Kidney tubule cell (primary cell): ENCODE measurements around the gene MCCC1.
"Not testable (repeated sequence)": the region's sequence is repeated elsewhere in the genome, so short reads cannot be mapped to it uniquely, and the experiment has no call there.

ENCODE experiments used
- DNase-seq: peaks from one replicate; pipeline ENCODE4 v3.0.0-alpha.2; 2018; ENCODE audit warnings: low spot score

The MCCC1 gene

GRCh38 chr3:183044547-183045229 is 54.6 kb downstream of the MCCC1 start:
- DNase-seq = no peak

GRCh38 chr3:183038757-183039156 is 60.5 kb downstream of the MCCC1 start:
- DNase-seq = no peak

GRCh38 chr3:183038221-183038620 is 61.1 kb downstream of the MCCC1 start:
- peak; percentile 94 for DNase-seq

GRCh38 chr3:183033746-183034145 is 65.5 kb downstream of the MCCC1 start:
- peak; percentile 10 for DNase-seq

GRCh38 chr3:183032880-183033555 is 66.3 kb downstream of the MCCC1 start:
- DNase-seq = peak; percentile 20

GRCh38 chr3:183031826-183032225 is 67.5 kb downstream of the MCCC1 start:
- peak; percentile 9 for DNase-seq

GRCh38 chr3:183028416-183028815 is 70.9 kb downstream of the MCCC1 start:
- no peak for DNase-seq

GRCh38 chr3:183027276-183027675 is 72.0 kb downstream of the MCCC1 start:
- DNase-seq = no peak

GRCh38 chr3:183022936-183023516 is 76.3 kb downstream of the MCCC1 start:
- DNase-seq = no peak

GRCh38 chr3:183018421-183019192 is 80.7 kb downstream of the MCCC1 start:
- DNase-seq = no peak

- DNase-seq = no peak
These were observed 84.1 kb downstream of the MCCC1 start for GRCh38 chr3:183015185-183015584.

GRCh38 chr3:183013856-183014255 is 85.4 kb downstream of the MCCC1 start:
- no peak for DNase-seq

GRCh38 chr3:183013074-183013473 is 86.2 kb downstream of the MCCC1 start:
- DNase-seq = no peak

- DNase-seq = no peak
These were observed 90.5 kb downstream of the MCCC1 start for GRCh38 chr3:183008800-183009199.

GRCh38 chr3:183008303-183008702 is 91.0 kb downstream of the MCCC1 start:
- no peak for DNase-seq

GRCh38 chr3:183006396-183007002 is 92.8 kb downstream of the MCCC1 start:
- no peak for DNase-seq

- no peak for DNase-seq
These were observed 99.5 kb downstream of the MCCC1 start for GRCh38 chr3:182999767-183000166.

- not testable (repeated sequence) for DNase-seq
These were observed 105.7 kb downstream of the MCCC1 start for GRCh38 chr3:182993486-182994201.

- DNase-seq = peak; percentile 22
These were observed 109.7 kb downstream of the MCCC1 start for GRCh38 chr3:182989566-182989965.

GRCh38 chr3:182986021-182986420 is 113.3 kb downstream of the MCCC1 start:
- DNase-seq = no peak

GRCh38 chr3:182983876-182984275 is 115.4 kb downstream of the MCCC1 start:
- no peak for DNase-seq

- no peak for DNase-seq
These were observed 118.3 kb downstream of the MCCC1 start for GRCh38 chr3:182981038-182981380.
